ENCODE results near the gene SELENOP.

SELENOP gene

DNA sequence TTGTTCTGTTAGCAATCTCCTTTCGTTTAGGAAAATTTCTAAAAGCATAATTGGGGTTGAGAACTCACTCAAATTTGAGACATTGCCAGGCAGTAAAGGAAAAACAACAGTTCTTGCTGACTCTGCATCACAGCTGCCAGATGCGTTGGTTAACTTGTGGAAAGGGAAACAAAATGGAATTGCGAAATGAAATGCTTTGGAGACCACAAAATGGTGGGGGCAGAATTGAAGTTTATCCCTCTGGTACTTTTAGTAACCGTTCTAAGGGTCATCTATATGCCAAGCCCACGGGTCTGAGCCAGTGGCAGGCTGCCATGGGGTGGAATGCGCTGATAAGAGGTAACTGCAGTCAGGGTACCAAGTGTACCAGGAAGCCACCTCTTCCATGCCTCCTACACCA, 28.6 kb upstream of the SELENOP start:
- POLR2A ChIA-PET, result no interaction called here
- H3K27me3 ChIP-seq (replicated peaks in 2 of 5; ENCODE audit: control insufficient read depth in 4 of 5, insufficient read depth in 5 of 5, low read length in 4 of 5), result no peaks in the 10 kb centered on the region
- peaks cover 0 to 16% (median 9%) of the 10 kb centered on the region in 4 experiments for H3K4me1 ChIP-seq (ENCODE audit: control extremely low read depth in 1 of 4, control insufficient read depth in 4 of 4, insufficient read depth in 4 of 4, low read length in 3 of 4)
- H3K4me3 ChIP-seq (ENCODE audit: control insufficient read depth in 1 of 7, extremely low read depth in 1 of 7, insufficient read depth in 4 of 7, low read depth in 2 of 7, low read length in 6 of 7), result peak overlapping the region in 3 of 7 experiments; percentile 16 to 56 (median 41)
- H3K36me3 ChIP-seq (ENCODE audit: control insufficient read depth in 4 of 4, insufficient read depth in 4 of 4, low read length in 3 of 4), result no peaks in the 10 kb centered on the region
- peaks cover 0 to 11% (median 1%) of the 10 kb centered on the region in 5 experiments for H3K9me3 ChIP-seq (ENCODE audit: control extremely low read depth in 1 of 5, control insufficient read depth in 4 of 5, insufficient read depth in 2 of 5, low read depth in 1 of 5, low read length in 4 of 5)
- 7% methylated on average over 4 of the region's 6 CpGs for WGBS (ENCODE audit: insufficient coverage)
- H3K27ac ChIP-seq (ENCODE audit: insufficient read depth in 1 of 2, low read depth in 1 of 2, low read length in 2 of 2, poor library complexity in 1 of 2, severe bottlenecking in 2 of 2), result peak overlapping the region in 1 of 2 experiments; percentile 36
- DNase-seq, result peak; percentile 45 to 79 (median 75)
- CTCF ChIA-PET, result interaction anchor here (0.7 to 1.5 kb wide), 3 partner anchors 16 to 69 kb away, joined by 3 to 5 read pairs (median 3); no protein-coding TSS in a partner anchor

DNA sequence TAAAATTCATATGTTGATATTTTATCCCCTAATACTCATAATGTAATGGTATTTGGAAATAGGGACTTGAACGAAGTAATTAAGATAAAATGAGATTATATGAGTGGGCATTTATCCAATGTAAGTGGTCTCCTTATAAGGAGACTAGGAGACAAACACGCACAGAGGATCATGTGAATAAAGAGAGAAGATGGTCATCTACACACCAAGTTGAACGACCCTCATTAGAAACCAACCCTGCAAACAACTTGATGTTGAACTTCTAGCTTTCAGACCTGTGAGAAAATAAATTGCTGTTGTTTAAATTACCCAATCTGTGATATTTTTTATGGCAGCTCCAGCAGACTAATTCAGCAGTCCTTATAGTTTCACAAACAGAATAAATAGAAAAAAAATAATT, 27.5 kb upstream of the SELENOP start:
- no CpG with 5 or more reads among the region's 3 CpGs for WGBS (ENCODE audit: insufficient coverage)
- CTCF ChIA-PET, result no interaction called here

DNA sequence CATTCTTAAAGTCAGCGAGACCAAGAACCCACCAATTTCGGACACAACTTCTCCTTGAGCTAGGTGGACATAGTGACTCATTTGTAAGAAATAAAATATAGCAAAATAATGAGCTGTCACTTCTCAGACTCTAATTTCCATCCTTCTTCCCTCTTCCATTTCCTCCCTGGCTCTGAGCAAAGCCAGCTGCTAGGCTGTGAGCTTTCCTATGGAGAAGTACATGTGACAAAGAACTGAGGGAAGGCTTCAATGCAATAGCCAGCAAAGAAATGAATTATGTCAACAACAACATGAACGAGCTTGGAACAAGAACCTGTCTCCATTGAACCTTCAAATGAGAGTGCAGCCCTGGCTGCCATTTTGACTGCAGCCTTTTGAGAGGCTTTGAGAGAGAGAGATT, 25.9 kb upstream of the SELENOP start:
- no peak overlapping the region for H3K27ac ChIP-seq (ENCODE audit: insufficient read depth in 1 of 2, low read depth in 1 of 2, low read length in 2 of 2, poor library complexity in 1 of 2, severe bottlenecking in 2 of 2)
- 90% methylated on average over 1 of the region's 3 CpGs for WGBS (ENCODE audit: insufficient coverage)
- H3K9me3 ChIP-seq (ENCODE audit: control extremely low read depth in 1 of 5, control insufficient read depth in 4 of 5, insufficient read depth in 2 of 5, low read depth in 1 of 5, low read length in 4 of 5), result peaks cover 0 to 2% (median 0%) of the 10 kb centered on the region in 5 experiments
- no peak overlapping the region for H3K4me3 ChIP-seq (ENCODE audit: control insufficient read depth in 1 of 7, extremely low read depth in 1 of 7, insufficient read depth in 4 of 7, low read depth in 2 of 7, low read length in 6 of 7)
- ChIA-PET CTCF (interaction anchor here (1.0 to 1.7 kb wide), 3 partner anchors 10 to 19 kb away, joined by 3 to 4 read pairs (median 3); no protein-coding TSS in a partner anchor), POLR2A (no interaction called here)
- no peak for DNase-seq
- no peaks in the 10 kb centered on the region for H3K27me3 ChIP-seq (replicated peaks in 2 of 5; ENCODE audit: control insufficient read depth in 4 of 5, insufficient read depth in 5 of 5, low read length in 4 of 5)
- H3K4me1 ChIP-seq (ENCODE audit: control extremely low read depth in 1 of 4, control insufficient read depth in 4 of 4, insufficient read depth in 4 of 4, low read length in 3 of 4), result peaks cover 0 to 16% (median 9%) of the 10 kb centered on the region in 4 experiments
- H3K36me3 ChIP-seq (ENCODE audit: control insufficient read depth in 4 of 4, insufficient read depth in 4 of 4, low read length in 3 of 4), result no peaks in the 10 kb centered on the region

More for the DNA sequence above, 27.5 kb upstream of the SELENOP start:
- Histone ChIP-seq H3K4me1 (ENCODE audit: control extremely low read depth in 1 of 4, control insufficient read depth in 4 of 4, insufficient read depth in 4 of 4, low read length in 3 of 4) (peaks cover 0 to 16% (median 9%) of the 10 kb centered on the region in 4 experiments), H3K4me3 (ENCODE audit: control insufficient read depth in 1 of 7, extremely low read depth in 1 of 7, insufficient read depth in 4 of 7, low read depth in 2 of 7, low read length in 6 of 7) (no peak overlapping the region), H3K27me3 (replicated peaks in 2 of 5; ENCODE audit: control insufficient read depth in 4 of 5, insufficient read depth in 5 of 5, low read length in 4 of 5) (no peaks in the 10 kb centered on the region), H3K9me3 (ENCODE audit: control extremely low read depth in 1 of 5, control insufficient read depth in 4 of 5, insufficient read depth in 2 of 5, low read depth in 1 of 5, low read length in 4 of 5) (peaks cover 0 to 12% (median 2%) of the 10 kb centered on the region in 5 experiments), H3K27ac (ENCODE audit: insufficient read depth in 1 of 2, low read depth in 1 of 2, low read length in 2 of 2, poor library complexity in 1 of 2, severe bottlenecking in 2 of 2) (no peak overlapping the region), H3K36me3 (ENCODE audit: control insufficient read depth in 4 of 4, insufficient read depth in 4 of 4, low read length in 3 of 4) (no peaks in the 10 kb centered on the region)
- POLR2A ChIA-PET, result no interaction called here
- no peak for DNase-seq

GRCh38 chr5:42836070-42836769, 24.5 kb upstream of the SELENOP start:
- ChIA-PET CTCF (interaction anchor here (0.7 to 1.7 kb wide), 3 partner anchors 11 to 58 kb away, joined by 3 to 4 read pairs (median 4); no protein-coding TSS in a partner anchor), POLR2A (no interaction called here)
- no peak overlapping the region for H3K27ac ChIP-seq (ENCODE audit: insufficient read depth in 1 of 2, low read depth in 1 of 2, low read length in 2 of 2, poor library complexity in 1 of 2, severe bottlenecking in 2 of 2)
- peaks cover 0 to 15% (median 9%) of the 10 kb centered on the region in 4 experiments for H3K4me1 ChIP-seq (ENCODE audit: control extremely low read depth in 1 of 4, control insufficient read depth in 4 of 4, insufficient read depth in 4 of 4, low read length in 3 of 4)
- no peaks in the 10 kb centered on the region for H3K36me3 ChIP-seq (ENCODE audit: control insufficient read depth in 4 of 4, insufficient read depth in 4 of 4, low read length in 3 of 4)
- H3K9me3 ChIP-seq (ENCODE audit: control extremely low read depth in 1 of 5, control insufficient read depth in 4 of 5, insufficient read depth in 2 of 5, low read depth in 1 of 5, low read length in 4 of 5), result peaks cover 0 to 2% (median 0%) of the 10 kb centered on the region in 5 experiments
- DNase-seq, result no peak
- no peaks in the 10 kb centered on the region for H3K27me3 ChIP-seq (replicated peaks in 2 of 5; ENCODE audit: control insufficient read depth in 4 of 5, insufficient read depth in 5 of 5, low read length in 4 of 5)
- H3K4me3 ChIP-seq (ENCODE audit: control insufficient read depth in 1 of 7, extremely low read depth in 1 of 7, insufficient read depth in 4 of 7, low read depth in 2 of 7, low read length in 6 of 7), result no peak overlapping the region
- 99% methylated on average over 11 of the region's 25 CpGs for WGBS (ENCODE audit: insufficient coverage)

- H3K27me3 ChIP-seq (replicated peaks in 2 of 5; ENCODE audit: control insufficient read depth in 4 of 5, insufficient read depth in 5 of 5, low read length in 4 of 5), result no peaks in the 10 kb centered on the region
- ChIA-PET CTCF (interaction anchor here (1.0 kb wide), 1 partner anchor 17 kb away, joined by 3 read pairs; no protein-coding TSS in a partner anchor), POLR2A (no interaction called here)
- no peak overlapping the region for H3K4me3 ChIP-seq (ENCODE audit: control insufficient read depth in 1 of 7, extremely low read depth in 1 of 7, insufficient read depth in 4 of 7, low read depth in 2 of 7, low read length in 6 of 7)
- no peak overlapping the region for H3K27ac ChIP-seq (ENCODE audit: insufficient read depth in 1 of 2, low read depth in 1 of 2, low read length in 2 of 2, poor library complexity in 1 of 2, severe bottlenecking in 2 of 2)
- peaks cover 0 to 2% (median 0%) of the 10 kb centered on the region in 5 experiments for H3K9me3 ChIP-seq (ENCODE audit: control extremely low read depth in 1 of 5, control insufficient read depth in 4 of 5, insufficient read depth in 2 of 5, low read depth in 1 of 5, low read length in 4 of 5)
- H3K4me1 ChIP-seq (ENCODE audit: control extremely low read depth in 1 of 4, control insufficient read depth in 4 of 4, insufficient read depth in 4 of 4, low read length in 3 of 4), result peaks cover 0 to 2% (median 0%) of the 10 kb centered on the region in 4 experiments
- no peaks in the 10 kb centered on the region for H3K36me3 ChIP-seq (ENCODE audit: control insufficient read depth in 4 of 4, insufficient read depth in 4 of 4, low read length in 3 of 4)
- no peak for DNase-seq
- WGBS (ENCODE audit: insufficient coverage), result 100% methylated on average over 4 of the region's 5 CpGs
Observed at GRCh38 chr5:42832060-42832459, 20.4 kb upstream of the SELENOP start.

- CTCF ChIA-PET, result no interaction called here
- Histone ChIP-seq H3K9me3 (ENCODE audit: control extremely low read depth in 1 of 5, control insufficient read depth in 4 of 5, insufficient read depth in 2 of 5, low read depth in 1 of 5, low read length in 4 of 5) (peaks cover 0 to 2% (median 0%) of the 10 kb centered on the region in 5 experiments), H3K27ac (ENCODE audit: insufficient read depth in 1 of 2, low read depth in 1 of 2, low read length in 2 of 2, poor library complexity in 1 of 2, severe bottlenecking in 2 of 2) (no peak overlapping the region), H3K4me1 (ENCODE audit: control extremely low read depth in 1 of 4, control insufficient read depth in 4 of 4, insufficient read depth in 4 of 4, low read length in 3 of 4) (peaks cover 0 to 2% (median 0%) of the 10 kb centered on the region in 4 experiments), H3K4me3 (ENCODE audit: control insufficient read depth in 1 of 7, extremely low read depth in 1 of 7, insufficient read depth in 4 of 7, low read depth in 2 of 7, low read length in 6 of 7) (no peak overlapping the region), H3K36me3 (ENCODE audit: control insufficient read depth in 4 of 4, insufficient read depth in 4 of 4, low read length in 3 of 4) (no peaks in the 10 kb centered on the region), H3K27me3 (replicated peaks in 2 of 5; ENCODE audit: control insufficient read depth in 4 of 5, insufficient read depth in 5 of 5, low read length in 4 of 5) (no peaks in the 10 kb centered on the region)
- no peak for DNase-seq
- POLR2A ChIA-PET, result no interaction called here
- 88% methylated on average over 1 of the region's 2 CpGs for WGBS (ENCODE audit: insufficient coverage)
Observed at GRCh38 chr5:42830924-42831323, 19.2 kb upstream of the SELENOP start.

DNA sequence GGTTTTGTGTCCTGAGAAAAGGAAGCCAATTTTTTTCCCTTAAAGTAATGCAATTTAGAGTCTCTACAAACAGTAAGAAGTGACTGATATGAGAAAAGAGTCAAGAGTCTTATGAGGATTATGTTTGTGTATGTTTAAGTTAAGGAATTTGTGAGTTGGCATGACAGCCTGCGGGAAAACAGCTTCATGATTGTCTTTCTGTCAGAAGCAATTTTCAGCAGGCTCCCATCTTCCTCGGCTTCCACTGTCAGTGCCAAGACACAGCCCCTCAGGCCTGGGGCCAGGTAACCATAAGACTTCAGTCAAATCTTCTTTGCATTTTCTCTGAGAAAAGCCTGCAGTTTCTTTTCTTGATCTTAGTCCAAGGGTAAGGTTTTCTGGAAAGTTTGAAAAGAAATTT, 17.0 kb upstream of the SELENOP start:
- H3K27ac ChIP-seq (ENCODE audit: insufficient read depth in 1 of 2, low read depth in 1 of 2, low read length in 2 of 2, poor library complexity in 1 of 2, severe bottlenecking in 2 of 2), result no peak overlapping the region
- no peaks in the 10 kb centered on the region for H3K9me3 ChIP-seq (ENCODE audit: control extremely low read depth in 1 of 5, control insufficient read depth in 4 of 5, insufficient read depth in 2 of 5, low read depth in 1 of 5, low read length in 4 of 5)
- no peak for DNase-seq
- no peak overlapping the region for H3K4me3 ChIP-seq (ENCODE audit: control insufficient read depth in 1 of 7, extremely low read depth in 1 of 7, insufficient read depth in 4 of 7, low read depth in 2 of 7, low read length in 6 of 7)
- no peaks in the 10 kb centered on the region for H3K36me3 ChIP-seq (ENCODE audit: control insufficient read depth in 4 of 4, insufficient read depth in 4 of 4, low read length in 3 of 4)
- ChIA-PET CTCF (no interaction called here), POLR2A (no interaction called here)
- WGBS (ENCODE audit: insufficient coverage), result 75% methylated on average over 1 of the region's 2 CpGs
- H3K4me1 ChIP-seq (ENCODE audit: control extremely low read depth in 1 of 4, control insufficient read depth in 4 of 4, insufficient read depth in 4 of 4, low read length in 3 of 4), result peaks cover 0 to 2% (median 0%) of the 10 kb centered on the region in 4 experiments
- no peaks in the 10 kb centered on the region for H3K27me3 ChIP-seq (replicated peaks in 2 of 5; ENCODE audit: control insufficient read depth in 4 of 5, insufficient read depth in 5 of 5, low read length in 4 of 5)
